KOPT-K1 (cell line): ENCODE measurements around the gene NCAPH2.
"Not testable (repeated sequence)": the region's sequence is repeated elsewhere in the genome, so short reads cannot be mapped to it uniquely, and the experiment has no call there.

Source experiments
- H3K27ac ChIP-seq: fragments of 200-600 bp; sonication (generic); 2 replicates; pipeline ENCODE4 v1.5.1; 2016; ENCODE audit warnings: antibody characterized with exemption, mild to moderate bottlenecking, low read depth, low read length; ENCODE audit not compliant: poor library complexity, severe bottlenecking
- H3K36me3 ChIP-seq: fragments of 200-600 bp; sonication (generic); 2 replicates; pipeline ENCODE4 v1.5.1; 2017; ENCODE audit warnings: antibody characterized with exemption, mild to moderate bottlenecking, low read length, moderate library complexity; ENCODE audit not compliant: insufficient read depth
- H3K9me3 ChIP-seq: fragments of 200-600 bp; sonication (generic); 2 replicates; pipeline ENCODE4 v1.5.1; 2017; ENCODE audit warnings: antibody characterized with exemption, low read length, mild to moderate bottlenecking; ENCODE audit not compliant: insufficient read depth, poor library complexity, severe bottlenecking

The NCAPH2 gene

DNA sequence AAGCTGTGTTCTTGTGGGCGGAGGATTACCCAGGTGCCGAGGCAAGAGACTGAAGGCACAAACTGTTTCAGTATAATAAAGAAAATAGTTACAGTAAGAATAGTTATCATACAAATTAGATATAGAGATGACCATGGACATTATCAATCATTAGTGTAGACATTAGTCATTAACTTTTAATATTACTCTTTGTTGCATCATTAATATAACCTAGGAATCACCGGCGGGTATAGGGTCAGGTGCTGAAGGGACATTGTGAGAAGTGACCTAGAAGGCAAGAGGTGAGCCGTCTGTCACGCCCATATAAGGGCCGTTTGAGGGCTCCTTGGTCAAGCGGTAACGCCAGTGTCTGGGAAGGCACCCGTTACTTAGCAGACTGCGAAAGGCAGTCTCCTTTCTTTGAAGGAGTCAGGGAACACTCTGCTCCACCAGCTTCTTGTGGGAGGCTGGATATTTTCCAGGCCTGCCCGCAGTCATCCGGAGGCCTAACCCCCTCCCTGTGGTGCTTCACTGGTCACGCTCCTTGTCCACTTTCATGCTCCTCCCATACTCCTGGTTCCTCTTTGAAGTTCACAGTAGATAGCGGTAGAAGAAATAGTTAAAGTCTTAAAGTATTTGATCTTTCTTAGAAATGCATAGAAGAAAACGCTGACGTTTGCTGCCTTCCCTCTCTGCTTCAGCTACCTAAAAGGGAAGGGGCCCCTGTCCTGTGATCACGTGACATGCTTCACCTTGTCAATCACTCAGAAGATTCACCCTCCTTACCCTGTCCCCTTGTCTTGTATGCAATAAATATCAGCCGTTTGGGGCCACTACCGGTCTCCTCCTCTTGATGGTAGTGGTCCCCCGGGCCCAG is 26.1 kb downstream of the NCAPH2 start:
- not testable (repeated sequence) for H3K9me3 ChIP-seq, H3K36me3 ChIP-seq, H3K27ac ChIP-seq

DNA sequence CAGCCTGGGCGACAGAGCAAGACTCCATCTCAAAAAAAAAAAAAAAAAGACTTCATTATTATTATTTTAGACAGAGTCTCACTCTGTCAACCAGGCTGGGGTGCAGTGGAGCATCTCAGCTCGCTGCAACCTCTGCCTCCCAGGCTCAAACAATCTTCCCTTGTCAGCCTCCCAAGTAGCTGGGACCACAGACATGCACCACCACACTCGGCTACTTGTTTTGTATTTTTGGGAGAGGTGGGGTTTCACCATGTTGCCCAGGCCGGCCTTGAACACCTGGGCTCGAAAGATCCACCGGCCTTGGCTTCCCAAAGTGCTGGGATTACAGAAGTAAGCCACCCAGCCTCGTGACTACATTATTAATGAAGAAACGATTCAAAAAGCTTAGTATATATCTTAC is 27.1 kb downstream of the NCAPH2 start:
- Histone ChIP-seq H3K9me3 (peaks cover 10% of the 10 kb centered on the region), H3K36me3 (no peaks in the 10 kb centered on the region), H3K27ac (no peak overlapping the region)

DNA sequence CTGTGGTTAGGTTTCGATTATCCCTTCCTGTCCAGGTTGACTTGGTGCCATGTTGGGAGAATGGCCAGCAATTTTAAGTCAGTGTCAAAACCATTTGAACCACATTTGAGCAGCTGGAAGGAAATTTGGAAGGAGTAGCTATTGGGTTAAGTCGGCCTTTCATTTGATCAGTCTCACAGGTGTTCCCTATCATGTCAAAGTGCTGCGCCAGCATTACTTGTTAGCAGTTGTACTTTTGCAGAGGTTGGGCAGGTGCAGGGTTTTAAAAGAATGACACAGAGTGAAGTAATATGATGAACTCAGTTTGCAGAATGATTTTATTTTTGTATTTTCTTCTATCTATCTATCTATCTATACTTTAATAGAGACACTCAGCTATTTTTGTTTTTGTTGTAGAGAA is 28.2 kb downstream of the NCAPH2 start:
- peaks cover 2% of the 10 kb centered on the region for H3K9me3 ChIP-seq
- no peaks in the 10 kb centered on the region for H3K36me3 ChIP-seq
- H3K27ac ChIP-seq, result no peak overlapping the region

DNA sequence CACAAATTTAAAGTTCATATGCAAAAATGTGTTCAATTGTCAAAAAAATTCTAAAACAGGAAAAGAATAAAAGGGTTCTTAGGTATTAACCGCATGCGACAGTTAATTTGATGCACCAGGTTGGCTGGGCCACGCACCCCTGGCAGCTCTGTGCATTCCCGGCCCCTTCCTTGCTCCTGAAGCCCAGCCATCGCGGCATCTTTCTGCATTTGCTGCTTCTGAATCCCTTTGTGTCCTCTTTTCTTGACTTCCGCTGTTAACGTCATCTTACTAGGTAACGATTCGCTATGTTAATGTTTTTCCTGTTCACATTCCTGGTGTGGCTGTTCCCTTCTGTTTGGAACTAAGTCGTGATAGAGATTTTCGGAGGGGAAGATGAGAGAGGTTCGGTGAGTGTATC is 29.7 kb downstream of the NCAPH2 start:
- Histone ChIP-seq H3K36me3 (no peaks in the 10 kb centered on the region), H3K9me3 (no peaks in the 10 kb centered on the region), H3K27ac (no peak overlapping the region)

DNA sequence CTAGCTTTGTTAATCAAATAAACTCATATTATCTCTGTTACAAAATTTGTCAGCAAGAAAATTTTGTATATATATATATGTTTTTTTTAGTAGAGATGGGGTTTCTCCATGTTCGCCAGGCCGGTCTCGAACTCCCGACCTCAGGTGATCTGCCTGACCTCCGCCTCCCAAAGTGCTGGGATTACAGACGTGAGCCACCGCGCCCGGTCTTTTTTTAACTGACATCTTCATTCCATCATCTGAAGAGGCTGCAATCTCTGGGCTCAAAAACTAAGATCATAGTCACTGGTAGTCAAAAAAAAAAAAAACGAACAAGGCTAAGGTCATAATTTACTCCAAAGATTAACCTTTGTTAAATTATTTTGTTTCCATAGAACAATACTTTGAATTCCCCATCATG is 32.4 kb downstream of the NCAPH2 start:
- no peaks in the 10 kb centered on the region for H3K36me3 ChIP-seq
- no peaks in the 10 kb centered on the region for H3K9me3 ChIP-seq
- no peak overlapping the region for H3K27ac ChIP-seq

DNA sequence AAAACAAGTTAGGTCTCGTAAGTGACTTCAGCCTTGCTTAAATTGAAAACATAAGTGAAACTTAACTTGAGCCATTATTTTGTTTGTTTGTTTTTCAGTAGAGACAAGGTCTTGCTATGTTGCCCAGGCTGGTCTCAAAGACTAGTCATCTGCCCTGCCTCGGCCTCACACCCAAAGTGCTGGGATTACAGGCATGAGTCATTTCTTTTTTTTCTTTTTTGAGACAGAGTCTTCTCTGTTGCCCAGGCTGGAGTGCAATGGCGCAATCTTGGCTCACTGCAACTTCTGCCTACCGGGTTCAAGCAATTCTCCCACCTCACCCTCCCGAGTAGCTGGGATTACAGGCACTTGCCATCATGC is 33.6 kb downstream of the NCAPH2 start:
- not testable (repeated sequence) for H3K27ac ChIP-seq, H3K36me3 ChIP-seq, H3K9me3 ChIP-seq

DNA sequence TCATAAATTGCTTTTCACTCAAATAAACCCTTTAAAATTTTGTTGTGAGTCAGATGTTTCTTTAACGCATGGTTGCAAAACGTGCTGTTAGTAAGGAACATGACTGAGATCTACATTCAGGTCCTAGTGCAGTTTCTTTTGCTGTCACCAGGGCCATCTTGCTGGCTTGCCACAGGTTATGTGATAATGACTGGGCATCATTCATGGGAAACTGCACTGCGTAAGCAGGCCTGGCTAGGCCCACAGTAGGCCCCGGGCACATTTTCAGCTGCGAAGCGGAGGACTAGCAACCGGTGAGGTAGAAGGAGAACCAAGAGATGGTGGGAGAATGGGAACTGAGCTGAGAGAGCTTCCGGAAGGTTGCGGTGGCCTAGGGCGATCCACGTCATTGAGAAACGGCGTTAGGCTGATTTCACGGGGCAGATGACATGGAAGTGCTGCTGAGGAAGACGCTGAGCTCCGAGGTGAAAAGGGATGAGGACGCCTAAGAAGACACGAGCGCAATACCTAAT is 34.4 kb downstream of the NCAPH2 start:
- Histone ChIP-seq H3K36me3 (no peaks in the 10 kb centered on the region), H3K27ac (no peak overlapping the region)

DNA sequence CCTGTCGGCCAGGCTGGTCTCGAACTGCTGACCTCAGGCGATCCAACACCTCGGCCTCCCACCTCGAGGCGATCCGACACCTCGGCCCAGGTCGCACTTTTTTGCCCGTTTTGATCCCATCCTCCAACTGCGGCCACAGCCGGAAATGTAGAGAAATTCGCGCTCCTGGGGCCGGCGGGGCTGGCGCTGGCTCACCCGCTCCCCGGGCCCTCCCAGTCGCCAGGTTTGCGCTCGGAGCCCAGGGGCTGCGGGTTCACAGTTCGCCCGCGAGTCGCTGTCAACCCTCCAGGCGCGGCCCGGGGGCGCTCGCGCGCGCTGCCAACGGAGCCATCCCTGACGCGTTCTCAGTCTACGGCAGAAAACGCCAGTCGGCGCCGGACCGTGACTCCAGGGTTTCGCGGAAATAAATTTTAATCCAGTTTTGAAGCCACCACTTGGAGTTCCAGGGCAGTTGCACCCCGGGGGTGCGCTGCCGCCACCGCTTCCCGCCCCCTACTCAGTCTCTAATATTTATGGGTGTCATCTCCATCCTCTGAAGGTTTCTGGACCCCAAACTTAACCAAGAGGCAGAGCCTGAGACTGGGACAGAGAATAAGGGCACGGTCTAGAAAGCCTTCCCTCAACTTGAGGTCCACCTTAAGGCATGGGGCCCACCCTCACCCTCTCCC is 36.2 kb downstream of the NCAPH2 start:
- Histone ChIP-seq H3K27ac (no peak overlapping the region), H3K9me3 (no peaks in the 10 kb centered on the region)

More for the DNA sequence above, 34.4 kb downstream of the NCAPH2 start:
- H3K9me3 ChIP-seq, result no peaks in the 10 kb centered on the region

DNA sequence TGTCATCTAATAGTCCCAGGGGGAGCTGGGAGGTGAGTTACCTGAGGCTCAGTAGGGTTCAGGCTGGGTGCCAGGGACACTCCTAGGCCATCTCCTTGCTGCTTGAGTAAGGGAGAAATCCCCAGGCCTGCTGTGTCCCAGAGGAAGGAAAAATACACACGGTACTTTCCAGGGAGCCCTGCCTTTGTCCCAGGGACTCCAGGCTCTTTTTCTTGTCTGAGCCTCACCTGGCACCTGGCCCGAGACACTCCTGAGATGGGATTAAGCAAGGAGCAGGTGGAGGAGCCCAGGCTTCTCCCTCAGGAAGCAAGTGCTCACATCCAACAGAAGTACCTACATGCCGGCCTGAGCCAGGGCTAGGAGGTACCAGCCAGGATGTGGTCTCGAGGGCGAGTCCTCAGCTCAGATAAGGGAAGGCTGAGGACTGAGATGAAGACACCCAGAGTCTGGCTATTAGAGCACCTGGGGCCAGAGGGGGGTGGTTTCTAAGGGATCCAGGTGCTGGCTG is 36.8 kb downstream of the NCAPH2 start:
- Histone ChIP-seq H3K9me3 (no peaks in the 10 kb centered on the region), H3K36me3 (no peaks in the 10 kb centered on the region), H3K27ac (no peak overlapping the region)

More for the DNA sequence above, 36.2 kb downstream of the NCAPH2 start:
- no peaks in the 10 kb centered on the region for H3K36me3 ChIP-seq

DNA sequence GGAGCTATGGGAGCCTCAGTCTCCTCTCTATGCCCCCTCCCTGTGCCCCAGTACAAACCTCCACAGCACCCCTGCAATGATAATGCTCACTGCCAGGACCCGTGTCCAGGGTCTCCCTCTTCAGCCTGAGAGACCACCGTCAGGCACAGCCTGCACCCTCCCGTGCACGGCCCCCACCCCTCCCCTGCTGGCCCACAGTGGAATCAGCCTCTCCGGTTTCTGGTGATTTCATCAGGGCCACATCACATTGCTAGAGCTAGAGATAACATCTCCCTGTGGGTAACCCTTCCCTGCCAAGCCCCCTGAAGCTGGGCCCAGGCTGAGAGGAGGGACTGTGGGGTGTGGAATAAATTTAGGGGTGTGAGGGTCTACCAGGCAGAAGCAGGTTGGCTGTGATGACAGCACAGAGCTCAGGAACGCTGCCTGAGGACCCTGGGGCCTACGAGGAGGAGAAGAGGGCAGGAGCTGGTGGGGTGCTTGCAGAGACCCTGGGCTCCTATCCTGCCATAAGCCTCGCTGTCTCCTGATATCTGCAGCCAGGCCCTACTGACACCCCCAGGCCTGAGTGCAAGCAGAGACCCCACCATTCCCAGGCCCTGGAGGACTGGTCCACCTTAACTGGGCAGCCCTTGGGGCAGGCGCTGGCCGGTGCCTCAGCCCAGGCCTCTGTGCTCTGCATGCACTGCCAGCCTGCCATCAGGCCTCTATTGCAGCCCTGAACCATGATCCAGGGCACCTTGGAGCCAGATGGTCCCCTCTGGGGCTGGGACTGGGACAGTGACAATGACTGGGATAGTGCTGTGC is 37.7 kb downstream of the NCAPH2 start, which contains the start of gene KLHDC7B:
Gene KLHDC7B, plus strand, starts transcription at position 378 of the 804 bp plus-strand sequence. Its CDS starts 345 bp downstream, at position 723.
- Histone ChIP-seq H3K9me3 (no peaks in the 10 kb centered on the region), H3K27ac (no peak within 1 kb of the TSS), H3K36me3 (no peaks in the 10 kb centered on the region)

DNA sequence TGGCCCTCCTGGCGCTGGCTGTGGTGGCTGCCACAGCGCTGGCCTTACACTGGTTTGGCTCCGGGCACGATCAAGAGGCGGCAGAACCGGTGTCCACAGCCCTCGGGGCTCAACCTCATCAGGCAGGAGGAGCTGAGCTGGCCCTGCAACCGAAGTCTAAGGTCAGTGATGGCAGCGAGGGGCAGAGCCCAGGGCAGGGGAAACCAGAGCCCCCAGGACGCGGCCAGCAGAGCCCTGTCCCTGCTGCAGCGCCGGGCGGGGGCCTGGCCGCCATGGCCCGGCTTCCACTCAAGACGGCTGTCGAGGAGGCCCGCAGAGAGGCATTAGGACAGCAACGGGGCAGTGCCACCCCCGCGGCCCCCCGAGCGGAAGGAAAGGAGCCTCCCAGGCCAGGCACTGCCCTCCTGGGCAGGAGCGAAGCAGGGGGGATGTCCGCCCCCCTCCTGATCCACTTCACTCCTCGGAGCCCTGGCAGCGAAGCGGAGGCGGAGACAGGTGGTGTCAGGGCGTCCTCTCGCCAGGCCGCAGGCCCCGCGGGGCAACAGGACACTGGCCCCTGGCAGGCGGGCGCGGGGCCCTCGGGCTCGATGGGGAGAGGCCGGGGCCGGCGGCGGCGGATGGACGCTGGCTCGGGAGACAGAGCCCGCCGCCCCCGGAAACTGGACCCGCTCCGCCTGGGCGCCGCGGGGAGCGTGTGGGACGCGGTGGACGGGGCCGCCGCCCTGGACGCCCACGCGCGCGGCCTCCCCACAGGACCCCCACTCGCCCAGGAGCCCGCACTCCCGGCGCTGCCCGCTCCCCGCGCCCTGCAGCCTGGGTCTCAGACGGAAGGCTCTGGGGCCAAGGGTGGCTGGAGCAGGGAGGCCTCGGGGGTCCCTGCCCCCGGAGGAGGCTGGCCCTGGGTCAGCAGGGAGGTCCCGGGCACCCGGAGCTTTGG is 38.6 kb downstream of the NCAPH2 start:
- H3K27ac ChIP-seq, result no peak overlapping the region
- H3K9me3 ChIP-seq, result no peaks in the 10 kb centered on the region
- no peaks in the 10 kb centered on the region for H3K36me3 ChIP-seq

DNA sequence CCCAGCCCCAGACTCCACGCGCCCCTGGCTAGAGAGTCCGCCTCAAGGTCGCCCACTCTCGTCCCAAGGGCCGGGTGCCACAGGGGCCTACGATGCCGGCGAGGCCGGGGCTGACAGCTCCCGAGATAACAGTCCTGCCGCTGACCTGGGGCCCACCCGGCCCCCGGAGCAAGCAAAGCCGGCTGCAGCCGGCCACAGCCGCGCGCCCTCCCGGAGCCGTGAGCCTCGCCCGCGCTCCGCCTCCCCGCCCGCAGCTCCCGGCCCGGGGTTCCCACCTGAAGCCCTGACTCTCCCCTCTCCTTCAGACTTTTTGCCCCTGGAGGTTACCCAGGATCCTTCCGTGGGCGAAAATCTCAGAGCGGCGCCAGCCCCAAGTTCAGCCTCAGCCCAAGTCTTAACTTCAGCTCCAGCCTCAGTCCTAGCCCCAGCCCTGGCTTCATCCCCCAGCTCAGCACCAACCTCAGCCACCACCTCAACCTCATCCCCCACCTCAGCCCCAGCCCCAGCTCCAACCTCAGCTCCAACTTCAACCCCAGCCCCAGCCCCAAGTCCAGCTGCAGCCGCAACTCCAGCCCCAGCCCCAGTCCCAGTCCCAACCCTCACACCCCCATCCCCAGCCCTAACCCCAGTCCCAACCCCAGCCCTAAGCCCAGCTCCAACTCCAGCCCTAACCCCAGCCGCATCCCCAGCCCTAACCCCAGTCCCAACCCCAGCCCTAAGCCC is 39.4 kb downstream of the NCAPH2 start:
- Histone ChIP-seq H3K9me3 (no peaks in the 10 kb centered on the region), H3K36me3 (no peaks in the 10 kb centered on the region), H3K27ac (no peak overlapping the region)

DNA sequence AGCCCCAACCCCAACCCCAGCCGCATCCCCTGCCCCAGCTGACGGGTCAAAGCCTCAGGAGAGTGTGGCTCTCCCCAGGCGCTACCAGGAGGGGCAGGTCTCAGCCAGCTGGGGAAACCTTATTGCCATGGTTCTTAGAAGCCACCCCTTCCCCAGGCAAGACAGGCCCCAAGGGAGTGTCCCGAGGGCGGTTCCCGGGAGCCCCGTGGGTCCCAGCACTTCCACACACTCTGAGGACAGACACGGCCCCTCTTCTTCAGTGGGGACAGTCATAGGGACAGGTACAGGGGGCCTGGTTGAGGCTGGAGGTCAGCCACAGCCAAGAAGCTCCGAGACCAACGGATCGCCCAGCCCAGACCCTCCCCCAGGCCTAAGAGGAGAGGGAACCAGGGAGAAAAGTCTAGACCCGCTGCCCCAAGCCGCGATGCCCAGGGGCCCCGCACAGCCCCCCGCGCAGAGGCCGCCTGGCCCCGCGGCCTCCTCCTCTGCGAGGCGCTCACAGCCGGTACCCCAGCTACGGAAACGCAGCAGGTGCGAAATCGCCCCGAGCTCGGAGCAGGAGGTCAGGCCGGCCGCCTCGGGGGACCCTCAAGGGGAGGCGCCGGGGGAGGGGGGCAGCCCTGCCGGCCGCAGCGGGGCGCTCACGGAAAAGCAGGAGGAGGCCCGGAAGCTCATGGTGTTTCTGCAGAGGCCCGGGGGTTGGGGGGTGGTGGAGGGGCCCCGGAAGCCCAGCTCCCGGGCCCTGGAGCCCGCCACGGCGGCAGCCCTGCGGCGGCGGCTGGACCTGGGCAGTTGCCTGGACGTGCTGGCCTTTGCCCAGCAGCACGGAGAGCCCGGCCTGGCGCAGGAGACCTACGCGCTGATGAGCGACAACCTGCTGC is 40.3 kb downstream of the NCAPH2 start:
- H3K9me3 ChIP-seq, result no peaks in the 10 kb centered on the region
- H3K36me3 ChIP-seq, result no peaks in the 10 kb centered on the region
- no peak overlapping the region for H3K27ac ChIP-seq
